GM12891 (cell line): ENCODE data around the gene CRKL.

ENCODE experiments used
- PAX5 ChIP-seq: IDR thresholded peaks from 2 replicates; pipeline ENCODE4 v1.6.1; 2011; ENCODE audit warnings: low read length, moderate library complexity, mild to moderate bottlenecking; ENCODE audit not compliant: insufficient read depth, severe bottlenecking
- POLR2A ChIP-seq: IDR thresholded peaks from 2 replicates; pipeline ENCODE4 v1.6.1; 2011; ENCODE audit warnings: low read depth, low read length, control low read depth
- POLR2AphosphoS5 ChIP-seq: IDR thresholded peaks from 2 replicates; pipeline ENCODE4 v1.6.1; 2011; ENCODE audit warnings: low read depth, low read length, control low read depth
- POU2F2 ChIP-seq: IDR thresholded peaks from 2 replicates; pipeline ENCODE4 v1.6.1; 2011; ENCODE audit warnings: low read depth, mild to moderate bottlenecking, control low read depth, low read length, moderate library complexity
- SPI1 ChIP-seq: IDR thresholded peaks from 2 replicates; pipeline ENCODE4 v1.6.1; 2011; ENCODE audit warnings: low read depth, low read length, control low read depth
- TAF1 ChIP-seq: IDR thresholded peaks from 2 replicates; pipeline ENCODE4 v1.6.1; 2011; ENCODE audit warnings: low read depth, low read length, control low read depth

- no peak for TF ChIP-seq POLR2A
- no peak for TF ChIP-seq TAF1
- TF ChIP-seq POLR2AphosphoS5 = no peak
- TF ChIP-seq SPI1 = no peak
- TF ChIP-seq POU2F2 = no peak
- TF ChIP-seq PAX5 = no peak
These were observed 77.1 kb downstream of the CRKL start for GRCh38 chr22:20994128-20994901.
